Esophagus muscularis mucosa (tissue), 4 donors: Measurements from ENCODE around the gene MPEG1. TPM values are rescaled to one million over a fixed set of nuclear protein-coding genes. Genes with fewer than 3 reads are reported as not detected.

Experiments used
- DNase-seq: peaks from one replicate; pipeline ENCODE4 v3.0.0-alpha.2; 2017; ENCODE audit errors: extremely low spot score
- H3K27ac ChIP-seq, 4 donors: fragments of 200-600 bp; sonication (generic); replicated peaks in 1 of 4; 1 replicate in 3 of 4; 2 replicates in 1 of 4; pipeline ENCODE4 v1.5.1; 2016 to 2019; ENCODE audit warnings: mild to moderate bottlenecking in 1 of 4
- H3K27me3 ChIP-seq, 4 donors: fragments of 200-600 bp; sonication (generic); one replicate each; pipeline versions ENCODE4 v1.5.1 to v1.6.0; 2016 to 2019
- H3K36me3 ChIP-seq, 4 donors: fragments of 200-600 bp; sonication (generic); one replicate each; pipeline ENCODE4 v1.5.1; 2016 to 2019
- H3K4me1 ChIP-seq, 4 donors: fragments of 200-600 bp; sonication (generic); one replicate each; pipeline ENCODE4 v1.5.1; 2016 to 2019
- H3K4me3 ChIP-seq, 4 donors: fragments of 200-600 bp; sonication (generic); 1 replicate in 2 of 4; 2 replicates in 2 of 4; pipeline ENCODE4 v1.5.1; 2016 to 2019; ENCODE audit warnings: mild to moderate bottlenecking in 4 of 4, moderate library complexity in 1 of 4
- H3K9me3 ChIP-seq, 4 donors: fragments of 200-600 bp; sonication (generic); 1 replicate in 3 of 4; 2 replicates in 1 of 4; pipeline ENCODE4 v1.5.1; 2016 to 2019
- EP300 ChIP-seq: sonication (generic); formaldehyde crosslinking; IDR thresholded peaks from one replicate; pipeline ENCODE4 v1.6.1; 2017; ENCODE audit warnings: antibody characterized with exemption
- POLR2A ChIP-seq: fragments of 450-650 bp; IDR thresholded peaks from one replicate; pipeline ENCODE4 v1.6.1; 2017; ENCODE audit warnings: antibody characterized with exemption, moderate library complexity, mild to moderate bottlenecking, low read depth
- POLR2AphosphoS5 ChIP-seq, 2 donors: sonication (generic); formaldehyde crosslinking; IDR thresholded peaks; one replicate each; pipeline ENCODE4 v1.6.1; 2017; ENCODE audit warnings: antibody characterized with exemption in 2 of 2
- WGBS: methylation state at CpG from one replicate; pipeline ENCODE4 v1.1.5; 2018; 5-methylcytosine and 5-hydroxymethylcytosine counted together
- intact Hi-C: fragments of 100-400 bp; cut with DNase I; formaldehyde crosslinking; loops from one replicate; pipeline ENCODE4 v1.15.1; 2023
- total RNA-seq, 4 donors: library from RNA; depleted of rRNA; stranded (reverse); fragments of >200 nt; gene quantifications; one replicate each; pipeline versions ENCODE4 v1.1.0 to v1.2.1, GENCODE V29; 2016
- TF ChIP-seq, protein P1 (sequence below), 3 experiments: fragments of 200-600 bp in 2 of 3; fragments of 450-650 bp in 1 of 3; sonication (generic) in 2 of 3; IDR thresholded peaks; one replicate each; pipeline ENCODE4 v1.5.1; 2017 to 2019; ENCODE audit warnings: antibody characterized with exemption in 3 of 3, mild to moderate bottlenecking in 2 of 3, moderate library complexity in 1 of 3

MPEG1 gene
- total RNA-seq, 4 donors from 2014 or later: 10.1 to 36.1 (median 14.8) TPM

- intact Hi-C loops: loop anchor here (10.0 kb wide), 1 partner anchor 235 kb away; the partner anchor contains the start of gene OR5A1
- 75% methylated on average over 14 of the region's 14 CpGs for WGBS
- Histone ChIP-seq H3K27me3 (no peaks in the 10 kb centered on the region), H3K9me3 (no peaks in the 10 kb centered on the region), H3K4me3 (no peak overlapping the region), H3K36me3 (peaks cover 0 to 20% (median 7%) of the 10 kb centered on the region in 4 donors), H3K4me1 (peaks cover 0 to 13% (median 11%) of the 10 kb centered on the region in 4 donors), H3K27ac (no peak overlapping the region)
- DNase-seq: no peak
- TF ChIP-seq POLR2AphosphoS5 (IDR thresholded peaks at IDR 0.05): no peak
Observed at GRCh38 chr11:59199546-59200422, 12.9 kb downstream of the MPEG1 start.

DNA sequence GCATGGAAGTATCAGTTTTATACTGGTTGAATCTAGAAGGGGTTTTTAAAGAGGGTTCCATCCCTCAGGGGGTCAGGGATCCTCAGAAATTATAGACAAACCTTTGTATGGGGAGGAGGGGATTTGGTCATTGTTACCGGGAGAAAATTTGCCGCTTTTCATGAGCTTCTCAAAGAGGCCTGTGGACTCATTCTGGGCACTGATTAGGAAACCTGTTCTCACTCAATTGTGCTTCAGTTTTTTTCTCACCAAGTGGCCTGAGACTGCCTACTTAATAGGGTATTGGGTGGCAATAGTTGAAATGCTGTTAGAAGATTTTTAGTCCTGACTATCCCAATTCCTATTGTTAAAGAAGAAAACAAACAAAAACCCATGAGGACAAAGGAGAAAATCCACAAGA, 14.0 kb downstream of the MPEG1 start:
- Histone ChIP-seq H3K4me1 (peaks cover 0 to 13% (median 11%) of the 10 kb centered on the region in 4 donors), H3K4me3 (no peak overlapping the region), H3K9me3 (no peaks in the 10 kb centered on the region), H3K27me3 (no peaks in the 10 kb centered on the region), H3K36me3 (peaks cover 0 to 22% (median 13%) of the 10 kb centered on the region in 4 donors), H3K27ac (no peak overlapping the region)
- WGBS: 79% methylated on average over 2 of the region's 2 CpGs
- TF ChIP-seq POLR2A (no peak), EP300 (no peak), POLR2AphosphoS5 (IDR thresholded peaks at IDR 0.05) (no peak)
- TF ChIP-seq, protein P1, sequence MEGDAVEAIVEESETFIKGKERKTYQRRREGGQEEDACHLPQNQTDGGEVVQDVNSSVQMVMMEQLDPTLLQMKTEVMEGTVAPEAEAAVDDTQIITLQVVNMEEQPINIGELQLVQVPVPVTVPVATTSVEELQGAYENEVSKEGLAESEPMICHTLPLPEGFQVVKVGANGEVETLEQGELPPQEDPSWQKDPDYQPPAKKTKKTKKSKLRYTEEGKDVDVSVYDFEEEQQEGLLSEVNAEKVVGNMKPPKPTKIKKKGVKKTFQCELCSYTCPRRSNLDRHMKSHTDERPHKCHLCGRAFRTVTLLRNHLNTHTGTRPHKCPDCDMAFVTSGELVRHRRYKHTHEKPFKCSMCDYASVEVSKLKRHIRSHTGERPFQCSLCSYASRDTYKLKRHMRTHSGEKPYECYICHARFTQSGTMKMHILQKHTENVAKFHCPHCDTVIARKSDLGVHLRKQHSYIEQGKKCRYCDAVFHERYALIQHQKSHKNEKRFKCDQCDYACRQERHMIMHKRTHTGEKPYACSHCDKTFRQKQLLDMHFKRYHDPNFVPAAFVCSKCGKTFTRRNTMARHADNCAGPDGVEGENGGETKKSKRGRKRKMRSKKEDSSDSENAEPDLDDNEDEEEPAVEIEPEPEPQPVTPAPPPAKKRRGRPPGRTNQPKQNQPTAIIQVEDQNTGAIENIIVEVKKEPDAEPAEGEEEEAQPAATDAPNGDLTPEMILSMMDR (IDR thresholded peaks at IDR 0.05): no peak
- no peak for DNase-seq
- intact Hi-C loops: no loop called here

DNA sequence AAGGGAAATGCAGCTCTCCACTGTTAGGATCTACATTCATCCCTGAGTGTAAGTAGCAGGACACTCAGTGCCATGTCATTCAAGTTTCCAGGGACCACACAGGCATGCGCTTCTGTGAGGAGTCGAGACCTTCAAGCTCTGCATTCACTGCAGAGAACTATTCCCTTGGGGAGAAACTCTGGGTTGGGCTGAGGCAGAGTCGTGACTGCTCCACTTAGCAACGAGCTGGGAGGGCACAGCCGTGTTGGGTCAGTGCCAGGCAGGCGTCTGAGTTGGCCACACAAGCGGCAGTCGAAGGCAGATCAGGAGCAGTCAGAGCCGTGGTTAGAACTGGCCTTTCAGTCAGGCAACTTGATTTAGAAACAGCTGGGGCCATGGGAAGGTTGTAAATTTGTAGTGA, 14.7 kb downstream of the MPEG1 start:
- Histone ChIP-seq H3K36me3 (peaks cover 0 to 27% (median 15%) of the 10 kb centered on the region in 4 donors), H3K27ac (no peak overlapping the region), H3K4me1 (peaks cover 0 to 13% (median 11%) of the 10 kb centered on the region in 4 donors), H3K9me3 (no peaks in the 10 kb centered on the region), H3K4me3 (no peak overlapping the region), H3K27me3 (no peaks in the 10 kb centered on the region)
- no peak for DNase-seq
- TF ChIP-seq, protein P1 (IDR thresholded peaks at IDR 0.05): no peak
- TF ChIP-seq POLR2AphosphoS5 (IDR thresholded peaks at IDR 0.05) (no peak), EP300 (no peak), POLR2A (no peak)
- no CpG with 5 or more reads among the region's 9 CpGs for WGBS
- intact Hi-C loops: no loop called here

- H3K36me3 ChIP-seq: peaks cover 0 to 34% (median 26%) of the 10 kb centered on the region in 4 donors
- H3K9me3 ChIP-seq: no peaks in the 10 kb centered on the region
- no peak for TF ChIP-seq EP300
- TF ChIP-seq POLR2AphosphoS5 (IDR thresholded peaks at IDR 0.05): no peak
- no peak for TF ChIP-seq POLR2A
- TF ChIP-seq, protein P1 (IDR thresholded peaks at IDR 0.05): no peak
- H3K4me1 ChIP-seq: peaks cover 0 to 13% (median 11%) of the 10 kb centered on the region in 4 donors
- DNase-seq: no peak
- no peak overlapping the region for H3K27ac ChIP-seq
- no peaks in the 10 kb centered on the region for H3K27me3 ChIP-seq
- intact Hi-C loops: no loop called here
- WGBS: 92% methylated on average over 2 of the region's 2 CpGs
- no peak overlapping the region for H3K4me3 ChIP-seq
Observed at GRCh38 chr11:59196777-59197176, 15.9 kb downstream of the MPEG1 start.

GRCh38 chr11:59195586-59195985, 17.1 kb downstream of the MPEG1 start:
- Histone ChIP-seq H3K4me3 (no peak overlapping the region), H3K27ac (no peak overlapping the region), H3K27me3 (no peaks in the 10 kb centered on the region), H3K4me1 (peaks cover 0 to 13% (median 11%) of the 10 kb centered on the region in 4 donors), H3K36me3 (peaks cover 0 to 41% (median 29%) of the 10 kb centered on the region in 4 donors), H3K9me3 (no peaks in the 10 kb centered on the region)
- intact Hi-C loops: no loop called here
- 86% methylated on average over 4 of the region's 4 CpGs for WGBS
- TF ChIP-seq EP300 (no peak), POLR2A (no peak), POLR2AphosphoS5 (IDR thresholded peaks at IDR 0.05) (no peak)
- TF ChIP-seq, protein P1 (IDR thresholded peaks at IDR 0.05): no peak
- DNase-seq: no peak
